Karpas-422 (cell line): ENCODE data around the gene LRP3. TPM values are rescaled to one million over a fixed set of nuclear protein-coding genes. Genes with fewer than 3 reads are reported as not detected.
"Not testable (repeated sequence)": the region's sequence is repeated elsewhere in the genome, so short reads cannot be mapped to it uniquely, and the experiment has no call there.

ENCODE experiments used
- DNase-seq: peaks from one replicate; pipeline ENCODE4 v3.0.0-alpha.2; 2015
- H2AFZ ChIP-seq: fragments of 200-600 bp; sonication (generic); 2 replicates; pipeline ENCODE4 v1.6.1; 2014; ENCODE audit warnings: antibody characterized with exemption, low read length, mixed read lengths
- H3K27ac ChIP-seq: fragments of 200-600 bp; sonication (generic); 2 replicates; pipeline ENCODE4 v1.5.1; 2014; ENCODE audit warnings: mild to moderate bottlenecking, low read length, moderate library complexity
- H3K27me3 ChIP-seq: fragments of 200-600 bp; sonication (generic); 2 replicates; pipeline ENCODE4 v1.6.1; 2014; ENCODE audit warnings: low read length, mixed read lengths
- H3K36me3 ChIP-seq: fragments of 200-600 bp; sonication (generic); 2 replicates; pipeline ENCODE4 v1.6.1; 2014; ENCODE audit warnings: low read length, mixed read lengths; ENCODE audit not compliant: insufficient read depth
- H3K4me1 ChIP-seq: fragments of 200-600 bp; sonication (generic); 2 replicates; pipeline ENCODE4 v1.6.1; 2014; ENCODE audit warnings: mild to moderate bottlenecking, low read length, mixed read lengths
- H3K4me2 ChIP-seq: fragments of 200-600 bp; sonication (generic); 2 replicates; pipeline ENCODE4 v1.6.1; 2014; ENCODE audit warnings: low read length, low read depth, mild to moderate bottlenecking; ENCODE audit not compliant: poor library complexity, severe bottlenecking
- H3K4me3 ChIP-seq: fragments of 200-600 bp; sonication (generic); 2 replicates; pipeline ENCODE4 v1.5.1; 2014; ENCODE audit warnings: mild to moderate bottlenecking, antibody characterized with exemption, low read length, mixed read lengths
- H3K79me2 ChIP-seq: fragments of 200-600 bp; sonication (generic); 2 replicates; pipeline ENCODE4 v1.6.1; 2014; ENCODE audit warnings: mild to moderate bottlenecking, low read length, mixed read lengths
- H3K9ac ChIP-seq: fragments of 200-600 bp; sonication (generic); 2 replicates; pipeline ENCODE4 v1.6.0; 2014; ENCODE audit warnings: low read length
- H3K9me2 ChIP-seq: fragments of 200-600 bp; sonication (generic), shearing (Covaris generic); replicated peaks from 2 replicates; pipeline ENCODE4 v1.6.0; 2014; ENCODE audit warnings: mild to moderate bottlenecking, low read length, moderate library complexity; ENCODE audit not compliant: insufficient read depth
- H3K9me3 ChIP-seq: fragments of 300-700, 200-600 bp; sonication (generic); 2 replicates; pipeline ENCODE4 v1.6.1; 2014; ENCODE audit warnings: low read length, mixed read lengths
- H4K20me1 ChIP-seq: fragments of 200-600 bp; sonication (generic); 2 replicates; pipeline ENCODE4 v1.6.1; 2014; ENCODE audit warnings: mild to moderate bottlenecking, antibody characterized with exemption, low read length, low read depth; ENCODE audit not compliant: insufficient read depth
- total RNA-seq: library from RNA; depleted of rRNA; stranded (reverse); fragments of >200 nt; shearing (Covaris generic); gene quantifications from 2 replicates; pipeline ENCODE4 v1.2.3, GENCODE V29; 2014; ENCODE audit warnings: low replicate concordance; rRNA removed

The LRP3 gene
- total RNA-seq: not detected in 2 replicates

- Histone ChIP-seq H3K9me3 (no peaks in the 10 kb centered on the region), H3K36me3 (no peaks in the 10 kb centered on the region), H2AFZ (no peak within 1 kb of the TSS), H3K9me2 (no peaks in the 10 kb centered on the region), H3K27ac (no peak within 1 kb of the TSS), H4K20me1 (no peaks in the 10 kb centered on the region), H3K4me3 (no peak within 1 kb of the TSS), H3K27me3 (no peaks in the 10 kb centered on the region), H3K4me1 (no peaks in the 10 kb centered on the region), H3K9ac (no peak within 1 kb of the TSS), H3K4me2 (no peak within 1 kb of the TSS), H3K79me2 (no peaks in the 10 kb centered on the region)
- no peak for DNase-seq
Measured at GRCh38 chr19:33193865-33194362, at the start of gene LRP3. LRP3 (plus strand) TSS chr19:33194330; CDS start chr19:33194786, 456 bp downstream.

GRCh38 chr19:33146209-33146608 lies 47.9 kb upstream of the LRP3 start:
- Histone ChIP-seq H3K4me3 (no peak overlapping the region), H3K4me2 (no peak overlapping the region), H2AFZ (no peak overlapping the region), H3K9ac (no peak overlapping the region), H3K79me2 (no peaks in the 10 kb centered on the region), H4K20me1 (no peaks in the 10 kb centered on the region), H3K4me1 (no peaks in the 10 kb centered on the region), H3K9me3 (no peaks in the 10 kb centered on the region), H3K9me2 (no peaks in the 10 kb centered on the region), H3K27ac (no peak overlapping the region), H3K27me3 (no peaks in the 10 kb centered on the region), H3K36me3 (no peaks in the 10 kb centered on the region)
- DNase-seq: no peak

- Histone ChIP-seq H2AFZ (no peak overlapping the region), H3K27me3 (no peaks in the 10 kb centered on the region), H3K4me3 (no peak overlapping the region), H3K27ac (no peak overlapping the region), H3K4me1 (no peaks in the 10 kb centered on the region), H3K9me2 (no peaks in the 10 kb centered on the region), H3K4me2 (no peak overlapping the region), H3K9ac (no peak overlapping the region), H4K20me1 (no peaks in the 10 kb centered on the region), H3K79me2 (no peaks in the 10 kb centered on the region), H3K36me3 (no peaks in the 10 kb centered on the region), H3K9me3 (no peaks in the 10 kb centered on the region)
- no peak for DNase-seq
Measured at GRCh38 chr19:33147538-33147937, 46.6 kb upstream of the LRP3 start.

- Histone ChIP-seq H2AFZ (no peak overlapping the region), H3K27ac (no peak overlapping the region), H3K36me3 (no peaks in the 10 kb centered on the region), H3K9me3 (no peaks in the 10 kb centered on the region), H3K27me3 (no peaks in the 10 kb centered on the region), H3K79me2 (no peaks in the 10 kb centered on the region), H4K20me1 (no peaks in the 10 kb centered on the region), H3K9me2 (no peaks in the 10 kb centered on the region), H3K4me3 (no peak overlapping the region), H3K4me2 (no peak overlapping the region), H3K4me1 (no peaks in the 10 kb centered on the region), H3K9ac (no peak overlapping the region)
- no peak for DNase-seq
Measured at GRCh38 chr19:33150852-33151518, 43.1 kb upstream of the LRP3 start.

GRCh38 chr19:33152176-33152575 lies 42.0 kb upstream of the LRP3 start:
- Histone ChIP-seq H3K4me3 (no peak overlapping the region), H3K4me2 (no peak overlapping the region), H3K27ac (no peak overlapping the region), H3K36me3 (no peaks in the 10 kb centered on the region), H3K79me2 (no peaks in the 10 kb centered on the region), H3K4me1 (no peaks in the 10 kb centered on the region), H3K9me3 (no peaks in the 10 kb centered on the region), H2AFZ (no peak overlapping the region), H3K27me3 (no peaks in the 10 kb centered on the region), H3K9me2 (no peaks in the 10 kb centered on the region), H3K9ac (no peak overlapping the region), H4K20me1 (no peaks in the 10 kb centered on the region)
- DNase-seq: no peak

- not testable (repeated sequence) for H3K4me3 ChIP-seq, H2AFZ ChIP-seq, H3K27me3 ChIP-seq, H3K79me2 ChIP-seq, H3K9me3 ChIP-seq, H4K20me1 ChIP-seq, H3K27ac ChIP-seq, H3K4me1 ChIP-seq, H3K36me3 ChIP-seq, H3K9ac ChIP-seq, H3K9me2 ChIP-seq, DNase-seq, H3K4me2 ChIP-seq
Measured at GRCh38 chr19:33152625-33153024, 41.5 kb upstream of the LRP3 start.

GRCh38 chr19:33154313-33154712 lies 39.8 kb upstream of the LRP3 start:
- H4K20me1 ChIP-seq, H2AFZ ChIP-seq, H3K4me1 ChIP-seq, H3K9ac ChIP-seq, H3K27ac ChIP-seq, H3K27me3 ChIP-seq, H3K79me2 ChIP-seq, H3K9me3 ChIP-seq, H3K36me3 ChIP-seq, H3K9me2 ChIP-seq, H3K4me2 ChIP-seq, H3K4me3 ChIP-seq, DNase-seq: not testable (repeated sequence)

GRCh38 chr19:33156334-33156733 lies 37.8 kb upstream of the LRP3 start:
- no peak for DNase-seq
- Histone ChIP-seq H3K4me2 (no peak overlapping the region), H3K9ac (no peak overlapping the region), H3K27me3 (no peaks in the 10 kb centered on the region), H3K27ac (no peak overlapping the region), H2AFZ (no peak overlapping the region), H3K4me1 (no peaks in the 10 kb centered on the region), H3K9me2 (no peaks in the 10 kb centered on the region), H4K20me1 (no peaks in the 10 kb centered on the region), H3K4me3 (no peak overlapping the region), H3K9me3 (no peaks in the 10 kb centered on the region), H3K79me2 (no peaks in the 10 kb centered on the region), H3K36me3 (no peaks in the 10 kb centered on the region)
